ENCODE measurements around the gene SLC38A3. TPM values are rescaled to one million over a fixed set of nuclear protein-coding genes. Genes with fewer than 3 reads are reported as not detected.

The SLC38A3 gene
- total RNA-seq, 1 donor from 2014 or later: not detected

DNA sequence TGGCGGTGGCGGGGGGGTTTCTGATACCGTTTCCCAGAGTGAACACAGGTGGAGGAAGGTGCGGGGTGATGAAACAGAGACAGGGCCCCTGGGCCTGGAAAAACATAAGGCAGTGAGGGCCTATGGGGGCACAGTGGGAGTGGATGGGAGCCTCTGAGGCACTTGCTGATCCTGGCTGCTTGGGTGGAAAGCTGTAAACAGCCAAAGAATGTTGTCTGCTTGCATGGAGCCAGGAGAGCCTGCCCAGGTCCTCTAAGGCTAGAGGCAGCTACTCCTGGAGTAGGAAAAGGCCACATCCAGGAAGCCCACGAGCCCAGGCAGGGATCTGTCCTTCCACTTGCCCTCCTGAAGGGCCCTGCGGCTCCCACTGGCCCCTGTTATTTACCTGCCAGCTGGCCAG is 60.9 kb downstream of the SLC38A3 start:
- no peaks in the 10 kb centered on the region for H3K36me3 ChIP-seq
- intact Hi-C loops (cut with DNase I): no loop called here
- ATAC-seq: no peak
- DNase-seq: no peak
- H3K27ac ChIP-seq: peak overlapping the region; percentile 93
- no peaks in the 10 kb centered on the region for H3K9me3 ChIP-seq
- no peaks in the 10 kb centered on the region for H3K27me3 ChIP-seq (ENCODE audit: low read depth)
- TF ChIP-seq, protein P1, sequence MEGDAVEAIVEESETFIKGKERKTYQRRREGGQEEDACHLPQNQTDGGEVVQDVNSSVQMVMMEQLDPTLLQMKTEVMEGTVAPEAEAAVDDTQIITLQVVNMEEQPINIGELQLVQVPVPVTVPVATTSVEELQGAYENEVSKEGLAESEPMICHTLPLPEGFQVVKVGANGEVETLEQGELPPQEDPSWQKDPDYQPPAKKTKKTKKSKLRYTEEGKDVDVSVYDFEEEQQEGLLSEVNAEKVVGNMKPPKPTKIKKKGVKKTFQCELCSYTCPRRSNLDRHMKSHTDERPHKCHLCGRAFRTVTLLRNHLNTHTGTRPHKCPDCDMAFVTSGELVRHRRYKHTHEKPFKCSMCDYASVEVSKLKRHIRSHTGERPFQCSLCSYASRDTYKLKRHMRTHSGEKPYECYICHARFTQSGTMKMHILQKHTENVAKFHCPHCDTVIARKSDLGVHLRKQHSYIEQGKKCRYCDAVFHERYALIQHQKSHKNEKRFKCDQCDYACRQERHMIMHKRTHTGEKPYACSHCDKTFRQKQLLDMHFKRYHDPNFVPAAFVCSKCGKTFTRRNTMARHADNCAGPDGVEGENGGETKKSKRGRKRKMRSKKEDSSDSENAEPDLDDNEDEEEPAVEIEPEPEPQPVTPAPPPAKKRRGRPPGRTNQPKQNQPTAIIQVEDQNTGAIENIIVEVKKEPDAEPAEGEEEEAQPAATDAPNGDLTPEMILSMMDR (IDR thresholded peaks at IDR 0.05): no peak
- peaks cover 65% of the 10 kb centered on the region for H3K4me1 ChIP-seq
- peak overlapping the region; percentile 62 for H3K4me3 ChIP-seq

DNA sequence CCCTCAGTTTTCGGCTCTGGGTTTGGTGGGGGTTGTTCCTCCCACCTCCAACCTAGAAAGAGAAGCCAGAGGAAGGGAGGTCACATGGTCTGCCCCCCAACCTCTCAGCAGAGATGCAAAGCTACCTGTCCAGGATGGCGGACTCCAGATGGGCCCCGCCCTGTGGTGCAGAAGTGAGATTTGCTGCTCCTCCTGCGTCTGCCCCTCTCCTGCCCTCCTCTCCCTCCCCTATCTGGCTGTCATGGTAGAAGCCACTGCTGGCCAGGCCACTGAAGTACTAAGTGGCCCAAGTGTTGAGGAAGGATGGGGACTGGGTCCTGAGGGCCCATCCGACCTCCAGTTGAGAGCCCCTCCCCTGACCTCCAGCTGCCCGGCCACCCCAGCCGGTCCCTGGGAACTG is 61.8 kb downstream of the SLC38A3 start:
- Histone ChIP-seq H3K27ac (peak overlapping the region; percentile 93), H3K36me3 (no peaks in the 10 kb centered on the region), H3K9me3 (no peaks in the 10 kb centered on the region), H3K27me3 (ENCODE audit: low read depth) (no peaks in the 10 kb centered on the region), H3K4me3 (peak overlapping the region; percentile 62), H3K4me1 (peaks cover 64% of the 10 kb centered on the region)
- ATAC-seq (no peak), DNase-seq (no peak)
- intact Hi-C loops (cut with DNase I): no loop called here
- TF ChIP-seq, protein P1 (IDR thresholded peaks at IDR 0.05): no peak

DNA sequence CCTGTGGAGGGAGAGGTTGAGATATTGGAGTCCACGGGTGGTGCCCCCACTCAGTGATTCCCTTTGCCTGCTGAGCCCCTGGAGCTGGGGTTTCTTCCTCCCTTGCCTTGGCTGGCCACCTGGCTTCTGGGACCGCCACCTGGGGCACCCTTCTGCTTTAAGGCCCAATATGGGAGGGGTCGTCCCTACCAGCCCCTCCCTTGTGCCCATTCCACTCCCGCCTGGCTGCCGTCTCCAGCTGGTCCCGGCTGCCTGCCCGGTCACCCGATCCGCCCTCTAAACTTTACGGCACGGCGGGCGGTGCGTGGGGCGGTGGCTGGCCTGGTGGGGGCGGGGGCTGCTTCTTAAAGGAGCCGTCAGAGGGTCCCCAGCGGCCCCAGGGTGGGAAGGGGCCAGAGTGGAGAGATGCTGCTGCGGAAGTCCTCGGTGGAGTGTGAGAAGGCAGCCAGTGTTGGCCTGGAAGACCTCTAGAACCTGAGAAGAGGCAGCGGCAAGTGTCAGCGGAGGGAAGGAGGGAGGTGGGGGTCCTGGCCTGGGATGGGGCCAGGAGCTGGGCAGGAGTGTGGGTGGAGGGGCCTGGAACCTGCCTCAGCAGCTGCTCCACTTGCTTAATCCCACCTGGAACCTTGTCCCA is 62.3 kb downstream of the SLC38A3 start:
- intact Hi-C loops (cut with DNase I): no loop called here

GRCh38 chr3:50268276-50268675 is 63.2 kb downstream of the SLC38A3 start:
- Histone ChIP-seq H3K36me3 (no peaks in the 10 kb centered on the region), H3K27me3 (ENCODE audit: low read depth) (no peaks in the 10 kb centered on the region), H3K9me3 (no peaks in the 10 kb centered on the region), H3K4me1 (peaks cover 73% of the 10 kb centered on the region), H3K27ac (peak overlapping the region; percentile 93), H3K4me3 (peak overlapping the region; percentile 62)
- TF ChIP-seq, protein P1 (IDR thresholded peaks at IDR 0.05): no peak
- DNase-seq: no peak
- ATAC-seq: no peak
- intact Hi-C loops (cut with DNase I): no loop called here

More for the DNA sequence above, 62.3 kb downstream of the SLC38A3 start:
- peak overlapping the region; percentile 62 for H3K4me3 ChIP-seq
- peaks cover 64% of the 10 kb centered on the region for H3K4me1 ChIP-seq
- H3K27ac ChIP-seq: peak overlapping the region; percentile 93
- DNase-seq (peak; percentile 80), ATAC-seq (peak; percentile 49 to 57)
- no peaks in the 10 kb centered on the region for H3K27me3 ChIP-seq (ENCODE audit: low read depth)
- no peaks in the 10 kb centered on the region for H3K36me3 ChIP-seq
- H3K9me3 ChIP-seq: no peaks in the 10 kb centered on the region
- TF ChIP-seq, protein P1 (IDR thresholded peaks at IDR 0.05): no peak

DNA sequence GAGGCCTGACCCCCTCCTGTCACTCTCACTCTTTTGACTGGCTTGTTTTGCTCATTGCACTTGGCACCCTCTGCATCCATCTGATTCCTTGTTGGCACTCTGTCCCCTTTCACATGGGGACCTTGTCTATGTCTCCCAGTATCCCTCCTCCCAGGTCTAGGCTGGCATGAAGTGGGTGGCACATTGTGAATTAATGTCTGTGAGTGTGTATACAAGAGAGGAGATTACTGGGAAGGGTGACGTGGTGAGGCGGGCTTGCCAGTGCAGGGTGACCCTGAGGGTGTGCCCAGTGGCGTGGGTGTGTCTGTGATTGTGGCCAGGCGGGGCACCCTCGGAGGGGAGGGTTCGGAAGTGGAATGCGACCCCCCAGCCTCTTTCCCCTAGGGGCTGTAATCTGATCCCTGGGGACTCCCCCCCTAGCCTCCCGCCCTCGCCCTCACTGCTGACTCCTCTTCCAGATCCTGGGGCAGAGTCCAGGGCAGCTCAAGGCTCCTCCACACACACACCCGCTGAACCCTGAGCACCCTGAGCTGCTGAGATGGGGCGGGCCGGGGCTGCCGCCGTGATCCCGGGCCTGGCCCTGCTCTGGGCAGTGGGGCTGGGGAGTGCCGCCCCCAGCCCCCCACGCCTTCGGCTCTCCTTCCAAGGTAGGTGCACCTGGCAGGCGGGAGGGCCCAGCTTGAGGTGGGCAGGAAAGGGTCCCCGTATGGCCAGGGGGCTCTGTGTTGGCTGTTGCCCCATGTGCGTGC is 63.8 kb downstream of the SLC38A3 start, which contains the start of gene SEMA3B:
SEMA3B (plus strand) TSS at position 445 of the 749 bp plus-strand sequence; CDS start at position 539, 94 bp downstream.
- Histone ChIP-seq H3K4me3 (peak within 1 kb of the TSS; percentile 62), H3K36me3 (no peaks in the 10 kb centered on the region), H3K9me3 (no peaks in the 10 kb centered on the region), H3K4me1 (peaks cover 76% of the 10 kb centered on the region), H3K27me3 (ENCODE audit: low read depth) (no peaks in the 10 kb centered on the region), H3K27ac (peak within 1 kb of the TSS; percentile 93)
- ATAC-seq: peak; percentile 67
- TF ChIP-seq, protein P1 (IDR thresholded peaks at IDR 0.05): no peak
- peak; percentile 88 for DNase-seq
- intact Hi-C loops (cut with DNase I): no loop called here
